Epithelial cell of esophagus (primary cell): ENCODE results near the gene RAPGEF5.

Experiments used
- DNase-seq: peaks from one replicate; pipeline ENCODE4 v3.0.0; 2010; ENCODE audit warnings: low read depth
- H3K4me3 ChIP-seq: 2 replicates; pipeline ENCODE4 v1.5.1; 2011; ENCODE audit warnings: mild to moderate bottlenecking, low read length, control low read depth
- TF ChIP-seq, protein P1 (sequence below): IDR thresholded peaks from 2 replicates; pipeline ENCODE4 v1.5.1; 2011; ENCODE audit warnings: low read depth, mild to moderate bottlenecking, low read length, control low read depth, inconsistent platforms; ENCODE audit not compliant: insufficient read depth; ENCODE audit errors: missing control alignments

RAPGEF5 gene

DNA sequence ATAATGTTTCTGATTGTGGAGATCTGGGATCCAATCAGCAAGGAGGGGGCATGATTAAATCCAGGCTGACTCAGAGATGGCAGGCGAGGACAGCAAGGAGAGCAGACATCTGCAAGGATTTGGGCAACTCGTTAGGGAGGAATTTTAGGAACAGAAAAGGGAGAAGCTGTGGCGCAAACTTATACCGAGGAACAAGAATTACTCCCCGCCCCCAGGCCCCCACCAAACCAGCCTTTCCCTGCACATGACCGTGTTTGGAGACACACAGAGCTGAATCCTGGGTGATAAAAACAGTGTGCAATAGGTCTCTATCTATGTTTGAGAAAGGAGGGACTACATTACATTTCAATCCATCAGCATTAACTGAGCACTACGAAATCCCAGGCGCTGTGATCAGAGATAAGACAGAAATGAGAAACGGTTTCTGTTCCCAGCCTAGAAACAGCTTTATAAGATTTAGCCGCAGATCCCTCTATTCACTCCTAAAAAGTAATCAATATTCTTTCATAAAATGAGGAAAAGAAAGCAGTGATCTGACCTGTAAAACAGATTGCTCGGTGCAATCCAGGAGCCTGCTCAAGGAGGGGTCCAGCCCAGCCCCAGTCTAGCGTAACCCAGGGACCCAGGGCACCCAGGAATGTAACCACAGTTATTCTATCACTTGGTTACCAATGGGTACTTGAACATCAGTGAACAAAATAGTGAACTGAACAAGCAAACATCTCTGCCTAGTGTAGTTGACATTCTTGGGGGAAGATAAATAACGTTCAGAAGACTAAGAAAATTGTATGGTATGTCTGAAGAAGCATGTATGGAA is 37.2 kb upstream of the RAPGEF5 start:
- TF ChIP-seq, protein P1, sequence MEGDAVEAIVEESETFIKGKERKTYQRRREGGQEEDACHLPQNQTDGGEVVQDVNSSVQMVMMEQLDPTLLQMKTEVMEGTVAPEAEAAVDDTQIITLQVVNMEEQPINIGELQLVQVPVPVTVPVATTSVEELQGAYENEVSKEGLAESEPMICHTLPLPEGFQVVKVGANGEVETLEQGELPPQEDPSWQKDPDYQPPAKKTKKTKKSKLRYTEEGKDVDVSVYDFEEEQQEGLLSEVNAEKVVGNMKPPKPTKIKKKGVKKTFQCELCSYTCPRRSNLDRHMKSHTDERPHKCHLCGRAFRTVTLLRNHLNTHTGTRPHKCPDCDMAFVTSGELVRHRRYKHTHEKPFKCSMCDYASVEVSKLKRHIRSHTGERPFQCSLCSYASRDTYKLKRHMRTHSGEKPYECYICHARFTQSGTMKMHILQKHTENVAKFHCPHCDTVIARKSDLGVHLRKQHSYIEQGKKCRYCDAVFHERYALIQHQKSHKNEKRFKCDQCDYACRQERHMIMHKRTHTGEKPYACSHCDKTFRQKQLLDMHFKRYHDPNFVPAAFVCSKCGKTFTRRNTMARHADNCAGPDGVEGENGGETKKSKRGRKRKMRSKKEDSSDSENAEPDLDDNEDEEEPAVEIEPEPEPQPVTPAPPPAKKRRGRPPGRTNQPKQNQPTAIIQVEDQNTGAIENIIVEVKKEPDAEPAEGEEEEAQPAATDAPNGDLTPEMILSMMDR = no peak
- peak; percentile 41 for DNase-seq
- H3K4me3 ChIP-seq = no peak overlapping the region

DNA sequence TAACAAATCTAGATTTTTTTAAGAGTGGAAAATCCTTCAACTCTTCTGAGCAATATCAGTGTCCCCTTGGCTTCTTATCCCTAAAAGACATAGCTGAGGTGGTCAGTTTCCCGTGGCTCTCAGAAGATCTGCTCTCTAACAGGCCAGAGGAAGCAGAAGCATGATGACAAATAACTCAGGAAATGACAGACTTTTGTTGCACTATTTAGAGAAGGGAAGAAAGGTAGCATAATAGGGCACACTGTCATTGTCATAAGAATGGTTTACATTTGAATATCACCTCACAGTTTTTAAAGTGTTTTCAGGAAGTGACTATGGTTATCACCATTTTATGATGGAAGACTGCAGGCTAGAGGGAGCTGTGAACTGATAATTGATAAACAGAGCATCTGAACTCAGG is 33.6 kb upstream of the RAPGEF5 start:
- TF ChIP-seq, protein P1 = no peak
- no peak overlapping the region for H3K4me3 ChIP-seq
- no peak for DNase-seq

DNA sequence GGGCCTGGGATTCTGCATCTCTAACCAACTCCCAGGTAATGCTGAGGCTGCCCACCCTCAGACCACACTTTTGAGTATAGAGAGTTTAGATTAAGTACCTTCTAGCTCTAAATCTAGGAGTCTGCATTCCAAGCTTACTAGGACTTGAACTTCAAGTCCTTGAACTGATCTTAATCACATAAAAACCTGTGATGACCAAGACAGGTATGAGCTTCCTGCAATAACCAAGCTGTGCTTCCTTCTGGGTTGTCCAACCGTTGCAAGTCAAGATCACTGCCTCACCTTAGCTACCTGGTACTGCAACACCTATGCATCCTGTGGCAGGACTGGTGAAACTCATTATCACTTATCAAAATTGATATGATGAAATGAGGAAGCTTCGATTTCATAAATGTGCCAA is 32.9 kb upstream of the RAPGEF5 start:
- no peak overlapping the region for H3K4me3 ChIP-seq
- DNase-seq = no peak
- TF ChIP-seq, protein P1 = no peak

DNA sequence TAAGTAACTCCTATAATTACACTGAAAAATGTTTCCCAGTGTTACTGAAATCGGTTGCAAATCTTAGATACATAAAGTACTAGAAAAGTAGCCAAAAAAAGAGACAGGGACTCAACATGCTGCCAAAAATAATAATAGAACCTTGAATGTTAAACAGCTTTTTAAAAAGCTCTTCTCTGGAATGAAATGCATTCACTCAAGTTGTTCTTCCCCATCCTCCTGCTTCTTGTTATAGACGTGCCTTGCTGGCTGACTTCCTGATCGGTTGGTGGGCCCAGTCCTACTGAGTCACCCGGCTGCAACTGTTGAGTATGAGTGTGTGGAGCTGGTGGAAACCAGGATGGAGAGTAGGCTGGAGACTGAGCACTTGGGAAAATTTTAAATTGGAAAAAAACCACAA is 30.6 kb upstream of the RAPGEF5 start:
- peak; percentile 45 for DNase-seq
- TF ChIP-seq, protein P1 = no peak
- no peak overlapping the region for H3K4me3 ChIP-seq

DNA sequence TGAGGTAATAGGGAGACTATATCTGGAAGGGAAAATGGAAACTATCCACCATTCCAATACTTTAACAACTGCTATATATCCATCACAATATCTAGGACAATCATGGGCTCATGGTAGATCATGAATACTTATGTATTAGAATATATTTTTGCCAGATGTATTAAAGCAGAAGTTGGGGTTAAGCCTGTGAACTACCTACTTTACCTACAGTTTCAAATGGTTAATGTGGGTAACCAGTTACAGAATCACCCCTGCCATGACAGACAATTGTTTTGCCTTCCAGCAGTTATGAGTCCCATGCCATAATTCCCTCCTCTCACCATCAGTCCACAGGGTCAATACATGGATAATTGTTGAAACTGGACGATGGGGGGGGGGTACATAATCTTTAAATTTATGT is 29.9 kb upstream of the RAPGEF5 start:
- TF ChIP-seq, protein P1 = no peak
- H3K4me3 ChIP-seq = no peak overlapping the region
- DNase-seq = no peak

DNA sequence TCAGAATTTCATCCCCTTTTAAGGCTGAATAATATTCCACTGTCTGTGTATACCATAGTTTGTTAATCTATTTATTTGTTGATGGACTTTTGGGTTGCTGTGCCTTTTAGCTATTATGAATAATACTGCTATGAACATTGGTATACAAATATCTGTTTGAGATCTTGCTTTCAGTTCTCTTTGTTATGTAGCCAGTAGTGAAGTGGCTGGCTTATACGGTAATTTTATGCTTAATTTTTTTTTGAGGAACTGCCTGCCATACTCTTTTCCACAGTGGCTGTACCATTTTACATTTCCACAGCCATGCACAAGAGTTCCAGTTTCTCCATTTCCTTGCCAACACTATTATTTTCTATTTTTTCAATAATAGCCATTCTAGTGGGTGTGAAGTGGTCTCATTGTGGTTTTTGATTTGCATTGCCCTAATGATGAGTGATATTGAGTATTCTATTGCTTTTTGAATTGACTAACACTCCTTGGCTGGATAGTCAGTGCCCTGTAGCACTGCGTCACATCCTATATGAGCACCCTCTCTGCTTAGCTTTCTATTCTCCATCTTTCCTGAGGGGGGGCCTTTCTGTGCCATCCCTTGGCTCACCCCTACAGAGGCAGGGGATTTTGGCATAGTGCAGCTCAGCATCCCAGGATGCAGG is 29.4 kb upstream of the RAPGEF5 start:
- TF ChIP-seq, protein P1 = no peak
- H3K4me3 ChIP-seq = no peak overlapping the region

More for the DNA sequence above, 29.4 kb upstream of the RAPGEF5 start:
- DNase-seq = no peak
